ENCODE measurements around the gene MCRS1.

The MCRS1 gene

GRCh38 chr12:49527361-49528130, 40.4 kb downstream of the MCRS1 start:
- in situ Hi-C loops (cut with MboI; ENCODE audit: low sequenced_read_pairs, unreplicated experiment): no loop called here
- TF ChIP-seq CTCF (IDR thresholded peaks at IDR 0.05; ENCODE audit: borderline replicate concordance, control extremely low read depth, extremely low read depth, insufficient read depth, missing control alignments): no peak
- no peak for DNase-seq (ENCODE audit: low spot score)

- no peak for DNase-seq (ENCODE audit: low spot score)
- in situ Hi-C loops (cut with MboI; ENCODE audit: low sequenced_read_pairs, unreplicated experiment): no loop called here
- no peak for TF ChIP-seq CTCF (IDR thresholded peaks at IDR 0.05; ENCODE audit: borderline replicate concordance, control extremely low read depth, extremely low read depth, insufficient read depth, missing control alignments)
Measured at GRCh38 chr12:49525942-49526341, 42.0 kb downstream of the MCRS1 start.

- in situ Hi-C loops (cut with MboI; ENCODE audit: low sequenced_read_pairs, unreplicated experiment): no loop called here
- DNase-seq (ENCODE audit: low spot score): no peak
- no peak for TF ChIP-seq CTCF (IDR thresholded peaks at IDR 0.05; ENCODE audit: borderline replicate concordance, control extremely low read depth, extremely low read depth, insufficient read depth, missing control alignments)
Measured at GRCh38 chr12:49524660-49525324, 43.1 kb downstream of the MCRS1 start.

GRCh38 chr12:49521389-49521788, 46.6 kb downstream of the MCRS1 start:
- in situ Hi-C loops (cut with MboI; ENCODE audit: low sequenced_read_pairs, unreplicated experiment): no loop called here
- TF ChIP-seq CTCF (IDR thresholded peaks at IDR 0.05; ENCODE audit: borderline replicate concordance, control extremely low read depth, extremely low read depth, insufficient read depth, missing control alignments): no peak
- no peak for DNase-seq (ENCODE audit: low spot score)

- TF ChIP-seq CTCF (IDR thresholded peaks at IDR 0.05; ENCODE audit: borderline replicate concordance, control extremely low read depth, extremely low read depth, insufficient read depth, missing control alignments): no peak
- DNase-seq (ENCODE audit: low spot score): no peak
- in situ Hi-C loops (cut with MboI; ENCODE audit: low sequenced_read_pairs, unreplicated experiment): no loop called here
Measured at GRCh38 chr12:49519574-49519936, 48.4 kb downstream of the MCRS1 start.

GRCh38 chr12:49518914-49519573, 48.9 kb downstream of the MCRS1 start:
- no peak for DNase-seq (ENCODE audit: low spot score)
- in situ Hi-C loops (cut with MboI; ENCODE audit: low sequenced_read_pairs, unreplicated experiment): no loop called here

More at GRCh38 chr12:49518914-49519573, 48.9 kb downstream of the MCRS1 start:
- no peak for TF ChIP-seq CTCF (IDR thresholded peaks at IDR 0.05; ENCODE audit: borderline replicate concordance, control extremely low read depth, extremely low read depth, insufficient read depth, missing control alignments)

Measured in GM13976 (cell line).